ENCODE data around the gene ADSS2. TPM values are rescaled to one million over a fixed set of nuclear protein-coding genes. Genes with fewer than 3 reads are reported as not detected.

Gene ADSS2
- total and polyA plus RNA-seq, 2 experiments from 2014 or later: 55.1 to 101 TPM

- TF ChIP-seq, protein P1, sequence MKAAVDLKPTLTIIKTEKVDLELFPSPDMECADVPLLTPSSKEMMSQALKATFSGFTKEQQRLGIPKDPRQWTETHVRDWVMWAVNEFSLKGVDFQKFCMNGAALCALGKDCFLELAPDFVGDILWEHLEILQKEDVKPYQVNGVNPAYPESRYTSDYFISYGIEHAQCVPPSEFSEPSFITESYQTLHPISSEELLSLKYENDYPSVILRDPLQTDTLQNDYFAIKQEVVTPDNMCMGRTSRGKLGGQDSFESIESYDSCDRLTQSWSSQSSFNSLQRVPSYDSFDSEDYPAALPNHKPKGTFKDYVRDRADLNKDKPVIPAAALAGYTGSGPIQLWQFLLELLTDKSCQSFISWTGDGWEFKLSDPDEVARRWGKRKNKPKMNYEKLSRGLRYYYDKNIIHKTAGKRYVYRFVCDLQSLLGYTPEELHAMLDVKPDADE (IDR thresholded peaks at IDR 0.05): no peak
- TF ChIP-seq JUNB (IDR thresholded peaks at IDR 0.05; ENCODE audit: unreplicated experiment): no peak
- no peak for TF ChIP-seq STAT1 (IDR thresholded peaks at IDR 0.05; ENCODE audit: unreplicated experiment)
- TF ChIP-seq EZH2phosphoT487 (IDR thresholded peaks at IDR 0.05; ENCODE audit: unreplicated experiment): no peak
- TF ChIP-seq, protein P2, sequence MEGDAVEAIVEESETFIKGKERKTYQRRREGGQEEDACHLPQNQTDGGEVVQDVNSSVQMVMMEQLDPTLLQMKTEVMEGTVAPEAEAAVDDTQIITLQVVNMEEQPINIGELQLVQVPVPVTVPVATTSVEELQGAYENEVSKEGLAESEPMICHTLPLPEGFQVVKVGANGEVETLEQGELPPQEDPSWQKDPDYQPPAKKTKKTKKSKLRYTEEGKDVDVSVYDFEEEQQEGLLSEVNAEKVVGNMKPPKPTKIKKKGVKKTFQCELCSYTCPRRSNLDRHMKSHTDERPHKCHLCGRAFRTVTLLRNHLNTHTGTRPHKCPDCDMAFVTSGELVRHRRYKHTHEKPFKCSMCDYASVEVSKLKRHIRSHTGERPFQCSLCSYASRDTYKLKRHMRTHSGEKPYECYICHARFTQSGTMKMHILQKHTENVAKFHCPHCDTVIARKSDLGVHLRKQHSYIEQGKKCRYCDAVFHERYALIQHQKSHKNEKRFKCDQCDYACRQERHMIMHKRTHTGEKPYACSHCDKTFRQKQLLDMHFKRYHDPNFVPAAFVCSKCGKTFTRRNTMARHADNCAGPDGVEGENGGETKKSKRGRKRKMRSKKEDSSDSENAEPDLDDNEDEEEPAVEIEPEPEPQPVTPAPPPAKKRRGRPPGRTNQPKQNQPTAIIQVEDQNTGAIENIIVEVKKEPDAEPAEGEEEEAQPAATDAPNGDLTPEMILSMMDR (conservative IDR thresholded peaks at IDR 0.05; ENCODE audit: low read depth in 2 of 2): no peak
- no peak for TF ChIP-seq REST (IDR thresholded peaks at IDR 0.05; ENCODE audit: unreplicated experiment)
- no peak for TF ChIP-seq EZH2 (IDR thresholded peaks at IDR 0.05; ENCODE audit: low read depth, unreplicated experiment)
Measured at GRCh38 chr1:244448279-244449036, 3.3 kb downstream of the ADSS2 start (continued).

- ATAC-seq (no peak), DNase-seq (ENCODE audit: low spot score) (peak; percentile 40)
- Mint-ChIP-seq H3K9me3 (no peaks in the 10 kb centered on the region), H3K4me3 (peak overlapping the region; percentile 23), H3K27ac (peak overlapping the region; percentile 29), H3K27me3 (ENCODE audit: insufficient read depth, low read depth, poor library complexity) (peaks cover 2% of the 10 kb centered on the region), H3K36me3 (ENCODE audit: low read depth) (peaks cover 14% of the 10 kb centered on the region), H3K4me1 (peaks cover 60% of the 10 kb centered on the region)
- H3K27ac ChIP-seq (ENCODE audit: low read depth): peak overlapping the region; percentile 33
- H2AFZ ChIP-seq: no peak overlapping the region
- H3K27me3 ChIP-seq (ENCODE audit: insufficient read depth): no peaks in the 10 kb centered on the region
- 0 out of 2 replicates have a peak, but pooled peaks cover 5% of the 10 kb centered on the region for H4K20me1 ChIP-seq (replicated peaks; ENCODE audit: insufficient read depth)
- H3K9me2 ChIP-seq (ENCODE audit: insufficient read depth): no peaks in the 10 kb centered on the region
- peaks cover 85% of the 10 kb centered on the region for H3K79me2 ChIP-seq (replicated peaks; ENCODE audit: insufficient read depth)
- peaks cover 64% of the 10 kb centered on the region for H3K4me1 ChIP-seq (ENCODE audit: insufficient read depth)
- peak overlapping the region; percentile 77 for H3K4me3 ChIP-seq
- no peaks in the 10 kb centered on the region; the same call in 1 of the 2 replicates for H3K36me3 ChIP-seq (ENCODE audit: insufficient read depth)
- H3F3A ChIP-seq (replicated peaks; ENCODE audit: low read depth): no peaks in the 10 kb centered on the region
- peak overlapping the region; percentile 88 for H3K4me2 ChIP-seq
- TF ChIP-seq, protein P3, sequence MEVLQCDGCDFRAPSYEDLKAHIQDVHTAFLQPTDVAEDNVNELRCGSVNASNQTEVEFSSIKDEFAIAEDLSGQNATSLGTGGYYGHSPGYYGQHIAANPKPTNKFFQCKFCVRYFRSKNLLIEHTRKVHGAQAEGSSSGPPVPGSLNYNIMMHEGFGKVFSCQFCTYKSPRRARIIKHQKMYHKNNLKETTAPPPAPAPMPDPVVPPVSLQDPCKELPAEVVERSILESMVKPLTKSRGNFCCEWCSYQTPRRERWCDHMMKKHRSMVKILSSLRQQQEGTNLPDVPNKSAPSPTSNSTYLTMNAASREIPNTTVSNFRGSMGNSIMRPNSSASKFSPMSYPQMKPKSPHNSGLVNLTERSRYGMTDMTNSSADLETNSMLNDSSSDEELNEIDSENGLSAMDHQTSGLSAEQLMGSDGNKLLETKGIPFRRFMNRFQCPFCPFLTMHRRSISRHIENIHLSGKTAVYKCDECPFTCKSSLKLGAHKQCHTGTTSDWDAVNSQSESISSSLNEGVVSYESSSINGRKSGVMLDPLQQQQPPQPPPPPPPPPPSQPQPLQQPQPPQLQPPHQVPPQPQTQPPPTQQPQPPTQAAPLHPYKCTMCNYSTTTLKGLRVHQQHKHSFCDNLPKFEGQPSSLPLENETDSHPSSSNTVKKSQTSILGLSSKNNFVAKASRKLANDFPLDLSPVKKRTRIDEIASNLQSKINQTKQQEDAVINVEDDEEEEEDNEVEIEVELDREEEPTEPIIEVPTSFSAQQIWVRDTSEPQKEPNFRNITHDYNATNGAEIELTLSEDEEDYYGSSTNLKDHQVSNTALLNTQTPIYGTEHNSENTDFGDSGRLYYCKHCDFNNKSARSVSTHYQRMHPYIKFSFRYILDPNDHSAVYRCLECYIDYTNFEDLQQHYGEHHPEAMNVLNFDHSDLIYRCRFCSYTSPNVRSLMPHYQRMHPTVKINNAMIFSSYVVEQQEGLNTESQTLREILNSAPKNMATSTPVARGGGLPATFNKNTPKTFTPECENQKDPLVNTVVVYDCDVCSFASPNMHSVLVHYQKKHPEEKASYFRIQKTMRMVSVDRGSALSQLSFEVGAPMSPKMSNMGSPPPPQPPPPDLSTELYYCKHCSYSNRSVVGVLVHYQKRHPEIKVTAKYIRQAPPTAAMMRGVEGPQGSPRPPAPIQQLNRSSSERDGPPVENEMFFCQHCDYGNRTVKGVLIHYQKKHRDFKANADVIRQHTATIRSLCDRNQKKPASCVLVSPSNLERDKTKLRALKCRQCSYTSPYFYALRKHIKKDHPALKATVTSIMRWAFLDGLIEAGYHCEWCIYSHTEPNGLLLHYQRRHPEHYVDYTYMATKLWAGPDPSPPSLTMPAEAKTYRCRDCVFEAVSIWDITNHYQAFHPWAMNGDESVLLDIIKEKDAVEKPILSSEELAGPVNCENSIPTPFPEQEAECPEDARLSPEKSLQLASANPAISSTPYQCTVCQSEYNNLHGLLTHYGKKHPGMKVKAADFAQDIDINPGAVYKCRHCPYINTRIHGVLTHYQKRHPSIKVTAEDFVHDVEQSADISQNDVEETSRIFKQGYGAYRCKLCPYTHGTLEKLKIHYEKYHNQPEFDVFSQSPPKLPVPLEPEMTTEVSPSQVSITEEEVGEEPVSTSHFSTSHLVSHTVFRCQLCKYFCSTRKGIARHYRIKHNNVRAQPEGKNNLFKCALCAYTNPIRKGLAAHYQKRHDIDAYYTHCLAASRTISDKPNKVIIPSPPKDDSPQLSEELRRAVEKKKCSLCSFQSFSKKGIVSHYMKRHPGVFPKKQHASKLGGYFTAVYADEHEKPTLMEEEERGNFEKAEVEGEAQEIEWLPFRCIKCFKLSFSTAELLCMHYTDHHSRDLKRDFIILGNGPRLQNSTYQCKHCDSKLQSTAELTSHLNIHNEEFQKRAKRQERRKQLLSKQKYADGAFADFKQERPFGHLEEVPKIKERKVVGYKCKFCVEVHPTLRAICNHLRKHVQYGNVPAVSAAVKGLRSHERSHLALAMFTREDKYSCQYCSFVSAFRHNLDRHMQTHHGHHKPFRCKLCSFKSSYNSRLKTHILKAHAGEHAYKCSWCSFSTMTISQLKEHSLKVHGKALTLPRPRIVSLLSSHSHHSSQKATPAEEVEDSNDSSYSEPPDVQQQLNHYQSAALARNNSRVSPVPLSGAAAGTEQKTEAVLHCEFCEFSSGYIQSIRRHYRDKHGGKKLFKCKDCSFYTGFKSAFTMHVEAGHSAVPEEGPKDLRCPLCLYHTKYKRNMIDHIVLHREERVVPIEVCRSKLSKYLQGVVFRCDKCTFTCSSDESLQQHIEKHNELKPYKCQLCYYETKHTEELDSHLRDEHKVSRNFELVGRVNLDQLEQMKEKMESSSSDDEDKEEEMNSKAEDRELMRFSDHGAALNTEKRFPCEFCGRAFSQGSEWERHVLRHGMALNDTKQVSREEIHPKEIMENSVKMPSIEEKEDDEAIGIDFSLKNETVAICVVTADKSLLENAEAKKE (CRISPR knock-in tag; IDR thresholded peaks at IDR 0.05): no peak
- TF ChIP-seq POLR2AphosphoS5 (IDR thresholded peaks at IDR 0.05; ENCODE audit: low read depth) (no peak), ZNF114 (CRISPR knock-in tag; IDR thresholded peaks at IDR 0.05) (no peak), NANOG (IDR thresholded peaks at IDR 0.05; ENCODE audit: borderline replicate concordance) (no peak), STAT1 (IDR thresholded peaks at IDR 0.05; ENCODE audit: unreplicated experiment) (no peak), EZH2phosphoT487 (IDR thresholded peaks at IDR 0.05; ENCODE audit: unreplicated experiment) (no peak)
Measured at GRCh38 chr1:244447552-244447951, 4.2 kb downstream of the ADSS2 start.

All from GM23338 (cell line).